DND-41 (cell line): ENCODE data around the gene ADTRP.
A peak's percentile ranks its signal among the peaks of the same experiment; 100 is the strongest.

ENCODE experiments used
- ATAC-seq: fragments of 200-7000 bp; cut with Tn5 transposase; 3 replicates; pipeline ENCODE4 v1.9.1; 2021; ENCODE audit warnings: low read depth; ENCODE audit not compliant: insufficient read depth
- DNase-seq: peaks from one replicate; pipeline ENCODE4 v3.0.0-alpha.2; 2020
- H2AFZ ChIP-seq: 2 replicates; pipeline ENCODE4 v1.6.0; 2012; ENCODE audit warnings: low read depth, low read length
- H3K27ac ChIP-seq: 2 replicates; pipeline ENCODE4 v1.5.1; 2012; ENCODE audit warnings: low read length, inconsistent platforms
- H3K27me3 ChIP-seq: fragments of 200-600 bp; sonication (generic); 2 replicates; pipeline ENCODE4 v1.6.0; 2012; ENCODE audit warnings: low read length, mild to moderate bottlenecking, inconsistent platforms; ENCODE audit not compliant: insufficient read depth, poor library complexity
- H3K36me3 ChIP-seq: 2 replicates; pipeline ENCODE4 v1.5.1; 2012; ENCODE audit warnings: low read length, inconsistent platforms; ENCODE audit not compliant: insufficient read depth
- H3K4me1 ChIP-seq: 2 replicates; pipeline ENCODE4 v1.5.1; 2012; ENCODE audit warnings: mild to moderate bottlenecking, low read length; ENCODE audit not compliant: insufficient read depth
- H3K4me2 ChIP-seq: 2 replicates; pipeline ENCODE4 v1.6.0; 2012; ENCODE audit warnings: mild to moderate bottlenecking, moderate library complexity, low read length, inconsistent platforms; ENCODE audit not compliant: insufficient read depth
- H3K4me3 ChIP-seq, 2 experiments: fragments of 200-600 bp in 1 of 2; shearing (Covaris generic) in 1 of 2; 2 replicates each; pipeline ENCODE4 v1.5.1; 2012 to 2016; ENCODE audit warnings: inconsistent platforms in 2 of 2, low read length in 2 of 2, mild to moderate bottlenecking in 2 of 2, low read depth in 1 of 2, moderate library complexity in 1 of 2
- H3K79me2 ChIP-seq: 2 replicates; pipeline ENCODE4 v1.6.0; 2012; ENCODE audit warnings: low read length, inconsistent platforms; ENCODE audit not compliant: insufficient read depth
- H3K9ac ChIP-seq: 2 replicates; pipeline ENCODE4 v1.6.0; 2012; ENCODE audit warnings: low read depth, mild to moderate bottlenecking, inconsistent platforms, low read length, moderate library complexity
- H3K9me3 ChIP-seq: 2 replicates; pipeline ENCODE4 v1.5.1; 2012; ENCODE audit warnings: low read length, moderate library complexity, mild to moderate bottlenecking, inconsistent platforms; ENCODE audit not compliant: insufficient read depth, severe bottlenecking
- H4K20me1 ChIP-seq: 2 replicates; pipeline ENCODE4 v1.6.0; 2012; ENCODE audit warnings: low read length; ENCODE audit not compliant: insufficient read depth
- EZH2 ChIP-seq: IDR thresholded peaks from 3 replicates; pipeline ENCODE4 v1.6.1; 2012; ENCODE audit warnings: borderline replicate concordance, low read depth, mild to moderate bottlenecking, moderate library complexity, low read length, inconsistent platforms; ENCODE audit not compliant: severe bottlenecking
- TF ChIP-seq, protein P1 (sequence below): IDR thresholded peaks from 2 replicates; pipeline ENCODE4 v1.5.1; 2012; ENCODE audit warnings: borderline replicate concordance, low read length, moderate library complexity, mild to moderate bottlenecking; ENCODE audit not compliant: poor library complexity, severe bottlenecking; ENCODE audit errors: extremely low read depth

The ADTRP gene

DNA sequence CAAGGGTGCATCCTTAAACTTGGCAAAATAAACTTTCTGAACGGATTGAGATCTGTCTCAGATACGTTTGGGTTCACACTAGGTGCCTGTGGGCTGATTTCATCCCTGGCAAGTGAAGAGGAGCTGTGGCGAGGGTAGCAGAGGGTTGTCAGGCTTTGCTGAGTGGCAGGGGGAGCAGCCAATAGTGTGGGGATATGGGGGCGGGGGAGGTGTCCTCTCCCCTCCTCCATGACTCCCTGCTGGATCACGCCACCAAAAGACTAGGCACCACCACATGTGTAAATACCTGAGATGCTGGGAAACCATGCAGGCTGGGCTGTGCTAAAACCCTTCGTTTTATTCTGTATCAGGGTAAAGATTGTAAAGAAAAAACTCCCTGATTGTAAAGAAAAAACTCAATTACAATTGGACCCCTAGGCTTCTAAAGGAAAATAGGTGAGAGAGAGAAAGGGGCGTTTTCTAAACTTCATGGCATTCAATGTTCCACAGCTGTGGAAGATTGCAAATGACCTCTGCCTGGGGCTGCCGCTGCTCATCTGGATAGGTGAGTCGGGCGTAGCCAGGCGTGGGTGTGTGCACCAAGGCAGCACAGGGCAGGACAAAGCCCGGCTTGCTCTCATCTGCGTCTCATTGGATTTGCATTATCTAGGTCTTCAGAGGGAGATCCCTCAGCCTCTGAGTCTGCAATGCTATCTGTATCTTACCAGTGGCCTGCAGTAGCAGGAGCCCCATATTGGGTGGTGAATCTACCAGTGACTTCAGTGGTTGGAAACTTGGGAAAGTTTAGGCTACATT, 26.9 kb upstream of the ADTRP start:
- peak overlapping the region; percentile 25; the same call in 1 of the 2 replicates for H2AFZ ChIP-seq
- no peak overlapping the region for H3K4me3 ChIP-seq
- H4K20me1 ChIP-seq: no peaks in the 10 kb centered on the region

DNA sequence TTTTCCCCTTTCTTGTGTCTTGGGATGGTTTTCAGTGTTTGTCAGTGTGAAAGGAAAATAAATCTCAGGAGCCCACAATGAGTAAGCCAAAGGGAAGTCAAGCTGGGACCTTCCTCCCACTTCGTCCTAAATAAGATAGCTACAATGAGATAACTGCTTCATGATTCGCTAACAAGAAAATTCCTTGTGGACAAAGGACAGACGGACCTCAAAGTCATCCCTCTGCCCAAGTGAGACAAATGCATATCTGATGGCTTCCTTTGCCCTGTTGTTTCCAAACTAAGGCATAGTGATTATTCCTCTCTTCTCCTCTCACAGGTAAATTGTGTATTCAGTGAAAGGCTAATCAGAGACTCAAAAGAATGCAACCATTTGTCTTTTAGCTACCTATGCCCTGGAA, 26.1 kb upstream of the ADTRP start:
- Histone ChIP-seq H3K27me3 (no peaks in the 10 kb centered on the region), H3K9me3 (no peaks in the 10 kb centered on the region), H3K9ac (no peak overlapping the region), H3K4me2 (no peak overlapping the region), H3K4me1 (peaks cover 23% of the 10 kb centered on the region), H2AFZ (no peak overlapping the region), H3K4me3 (no peak overlapping the region), H4K20me1 (no peaks in the 10 kb centered on the region), H3K36me3 (no peaks in the 10 kb centered on the region), H3K79me2 (no peaks in the 10 kb centered on the region), H3K27ac (no peak overlapping the region; the same call in 1 of the 2 replicates)
- DNase-seq: no peak
- ATAC-seq: no peak
- TF ChIP-seq, protein P1, sequence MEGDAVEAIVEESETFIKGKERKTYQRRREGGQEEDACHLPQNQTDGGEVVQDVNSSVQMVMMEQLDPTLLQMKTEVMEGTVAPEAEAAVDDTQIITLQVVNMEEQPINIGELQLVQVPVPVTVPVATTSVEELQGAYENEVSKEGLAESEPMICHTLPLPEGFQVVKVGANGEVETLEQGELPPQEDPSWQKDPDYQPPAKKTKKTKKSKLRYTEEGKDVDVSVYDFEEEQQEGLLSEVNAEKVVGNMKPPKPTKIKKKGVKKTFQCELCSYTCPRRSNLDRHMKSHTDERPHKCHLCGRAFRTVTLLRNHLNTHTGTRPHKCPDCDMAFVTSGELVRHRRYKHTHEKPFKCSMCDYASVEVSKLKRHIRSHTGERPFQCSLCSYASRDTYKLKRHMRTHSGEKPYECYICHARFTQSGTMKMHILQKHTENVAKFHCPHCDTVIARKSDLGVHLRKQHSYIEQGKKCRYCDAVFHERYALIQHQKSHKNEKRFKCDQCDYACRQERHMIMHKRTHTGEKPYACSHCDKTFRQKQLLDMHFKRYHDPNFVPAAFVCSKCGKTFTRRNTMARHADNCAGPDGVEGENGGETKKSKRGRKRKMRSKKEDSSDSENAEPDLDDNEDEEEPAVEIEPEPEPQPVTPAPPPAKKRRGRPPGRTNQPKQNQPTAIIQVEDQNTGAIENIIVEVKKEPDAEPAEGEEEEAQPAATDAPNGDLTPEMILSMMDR: no peak
- no peak for TF ChIP-seq EZH2

More for the DNA sequence above, 26.9 kb upstream of the ADTRP start:
- no peak for DNase-seq
- no peaks in the 10 kb centered on the region for H3K27me3 ChIP-seq
- H3K9ac ChIP-seq: peak overlapping the region; percentile 34; the same call in 1 of the 2 replicates
- no peaks in the 10 kb centered on the region for H3K36me3 ChIP-seq
- no peaks in the 10 kb centered on the region for H3K79me2 ChIP-seq
- peaks cover 23% of the 10 kb centered on the region for H3K4me1 ChIP-seq
- peak overlapping the region; percentile 23 for H3K4me2 ChIP-seq
- H3K9me3 ChIP-seq: no peaks in the 10 kb centered on the region
- ATAC-seq: peak; percentile 11; the same call in 1 of the 3 replicates
- TF ChIP-seq EZH2: no peak
- TF ChIP-seq, protein P1: no peak
- H3K27ac ChIP-seq: peak overlapping the region; percentile 65

DNA sequence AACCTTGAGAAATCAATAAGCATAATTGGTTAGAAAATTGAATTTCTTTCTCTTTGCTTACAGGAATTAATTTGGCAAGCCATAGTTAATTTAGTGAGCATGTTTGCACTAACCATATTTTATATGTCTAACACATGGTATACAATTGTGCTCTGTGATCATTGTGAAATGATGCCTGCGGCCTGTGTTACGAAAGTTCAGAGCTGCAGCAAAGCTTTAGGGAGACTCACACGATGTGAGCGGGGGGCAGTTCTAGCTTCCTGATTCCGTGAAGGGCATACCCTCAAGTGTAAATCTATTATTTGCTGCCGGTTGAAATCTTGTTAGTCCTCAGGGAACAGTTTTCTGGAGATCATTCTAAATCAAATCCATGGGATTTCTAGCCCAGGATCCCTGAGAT, 25.5 kb upstream of the ADTRP start:
- no peak overlapping the region for H3K9ac ChIP-seq
- no peak for TF ChIP-seq EZH2
- TF ChIP-seq, protein P1: no peak
- no peaks in the 10 kb centered on the region for H3K27me3 ChIP-seq
- ATAC-seq: no peak
- H2AFZ ChIP-seq: no peak overlapping the region
- no peak overlapping the region for H3K4me2 ChIP-seq
- DNase-seq: no peak
- H3K27ac ChIP-seq: no peak overlapping the region
- no peaks in the 10 kb centered on the region for H4K20me1 ChIP-seq
- no peaks in the 10 kb centered on the region for H3K79me2 ChIP-seq
- H3K4me1 ChIP-seq: peaks cover 23% of the 10 kb centered on the region
- H3K9me3 ChIP-seq: no peaks in the 10 kb centered on the region
- H3K36me3 ChIP-seq: no peaks in the 10 kb centered on the region
- no peak overlapping the region for H3K4me3 ChIP-seq
